ENCODE measurements around the gene AUH.

DNA sequence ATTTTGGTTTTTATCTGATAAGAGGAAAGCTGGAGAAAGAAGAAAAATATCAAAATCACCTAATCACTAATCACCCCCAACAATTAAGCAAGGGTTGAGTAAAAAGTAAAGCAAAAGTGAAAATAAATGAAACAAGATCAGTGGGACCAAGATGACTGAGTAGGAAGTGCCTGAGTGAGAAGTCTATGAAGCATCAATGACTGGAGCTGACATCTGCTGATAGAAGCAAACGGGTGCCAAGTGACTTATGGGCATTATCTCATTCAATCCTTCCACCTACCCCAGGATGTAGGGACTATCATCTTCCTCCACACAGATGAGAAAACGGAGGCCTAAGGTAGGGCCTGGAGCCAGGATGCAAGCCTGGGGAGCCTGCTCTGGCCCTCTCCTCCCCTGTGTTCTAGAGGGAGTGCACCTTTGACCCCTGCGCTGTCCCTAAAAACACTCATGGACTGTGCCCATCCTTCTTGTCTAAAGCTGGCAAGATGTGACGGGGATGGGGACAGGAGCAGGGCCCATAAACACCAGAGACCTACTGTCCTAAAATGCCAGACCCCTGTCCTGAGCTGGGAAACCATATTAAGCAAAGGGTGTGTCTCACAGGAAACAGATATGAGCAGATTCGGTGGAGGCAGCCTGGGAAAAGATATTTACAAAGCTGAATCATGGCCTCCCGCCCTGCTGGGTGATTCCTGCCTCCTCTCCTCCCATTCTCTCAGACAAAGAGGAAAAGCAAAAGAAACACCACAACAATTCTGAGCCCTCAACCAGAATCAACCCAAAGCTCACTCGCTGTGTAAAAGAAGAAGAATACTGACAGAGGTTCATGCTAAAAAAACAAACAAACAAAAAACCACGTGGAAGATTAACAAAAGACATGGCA is 116.0 kb downstream of the AUH start:
- no peak for TF ChIP-seq POLR2A (IDR thresholded peaks at IDR 0.05)
- TF ChIP-seq, protein P1, sequence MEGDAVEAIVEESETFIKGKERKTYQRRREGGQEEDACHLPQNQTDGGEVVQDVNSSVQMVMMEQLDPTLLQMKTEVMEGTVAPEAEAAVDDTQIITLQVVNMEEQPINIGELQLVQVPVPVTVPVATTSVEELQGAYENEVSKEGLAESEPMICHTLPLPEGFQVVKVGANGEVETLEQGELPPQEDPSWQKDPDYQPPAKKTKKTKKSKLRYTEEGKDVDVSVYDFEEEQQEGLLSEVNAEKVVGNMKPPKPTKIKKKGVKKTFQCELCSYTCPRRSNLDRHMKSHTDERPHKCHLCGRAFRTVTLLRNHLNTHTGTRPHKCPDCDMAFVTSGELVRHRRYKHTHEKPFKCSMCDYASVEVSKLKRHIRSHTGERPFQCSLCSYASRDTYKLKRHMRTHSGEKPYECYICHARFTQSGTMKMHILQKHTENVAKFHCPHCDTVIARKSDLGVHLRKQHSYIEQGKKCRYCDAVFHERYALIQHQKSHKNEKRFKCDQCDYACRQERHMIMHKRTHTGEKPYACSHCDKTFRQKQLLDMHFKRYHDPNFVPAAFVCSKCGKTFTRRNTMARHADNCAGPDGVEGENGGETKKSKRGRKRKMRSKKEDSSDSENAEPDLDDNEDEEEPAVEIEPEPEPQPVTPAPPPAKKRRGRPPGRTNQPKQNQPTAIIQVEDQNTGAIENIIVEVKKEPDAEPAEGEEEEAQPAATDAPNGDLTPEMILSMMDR (IDR thresholded peaks at IDR 0.05), result no peak
